Stimulated activated CD8-positive, alpha-beta memory T cell treated with anti-CD3 and anti-CD28 coated beads, Interleukin-15, amount 100 ng/mL, for 24 hours (primary cell): Measurements from ENCODE around the gene ZNF76.

Experiments used
- DNase-seq: peaks from one replicate; pipeline ENCODE4 v3.0.0-alpha.2; 2020; ENCODE audit warnings: low read depth

The ZNF76 gene

DNA sequence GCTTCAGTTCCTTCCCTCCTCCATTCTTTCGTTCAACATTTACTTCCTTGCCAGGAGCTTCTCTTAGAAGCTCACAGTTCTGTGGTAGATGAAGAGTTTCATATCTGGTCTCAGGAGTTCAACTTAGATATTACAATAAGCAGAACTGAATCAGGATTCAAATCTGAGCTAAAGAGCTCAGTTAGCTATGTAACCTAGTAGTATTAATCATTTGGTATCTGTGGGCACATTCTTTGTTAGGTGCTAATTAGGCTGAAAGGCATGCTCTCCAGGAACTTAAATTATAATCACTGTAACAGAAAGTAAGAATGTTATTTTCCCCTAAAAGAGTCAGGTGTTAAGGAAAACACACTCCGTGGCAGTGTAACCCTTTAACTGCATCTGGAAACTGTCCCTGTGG lies 8.4 kb downstream of the ZNF76 start:
- DNase-seq = no peak

DNA sequence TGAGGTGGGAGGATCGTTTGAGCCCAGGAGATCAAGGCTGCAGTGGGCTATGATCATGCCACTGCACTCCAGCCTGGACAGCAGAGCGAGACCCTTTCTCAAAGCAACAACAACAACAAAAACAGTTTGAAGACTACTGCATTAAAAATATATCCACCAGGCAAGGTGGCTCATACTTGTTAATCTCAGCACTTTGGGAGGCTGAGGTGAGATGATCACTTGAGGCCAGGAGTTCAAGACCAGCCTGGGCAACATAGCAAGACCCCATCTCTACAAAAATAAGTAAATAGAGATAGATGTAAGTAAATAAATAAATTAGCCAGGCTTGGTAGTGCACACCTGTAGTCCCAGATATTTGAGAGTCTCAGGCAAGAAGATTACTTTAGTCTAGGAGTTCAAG lies 12.5 kb downstream of the ZNF76 start:
- DNase-seq = no peak

DNA sequence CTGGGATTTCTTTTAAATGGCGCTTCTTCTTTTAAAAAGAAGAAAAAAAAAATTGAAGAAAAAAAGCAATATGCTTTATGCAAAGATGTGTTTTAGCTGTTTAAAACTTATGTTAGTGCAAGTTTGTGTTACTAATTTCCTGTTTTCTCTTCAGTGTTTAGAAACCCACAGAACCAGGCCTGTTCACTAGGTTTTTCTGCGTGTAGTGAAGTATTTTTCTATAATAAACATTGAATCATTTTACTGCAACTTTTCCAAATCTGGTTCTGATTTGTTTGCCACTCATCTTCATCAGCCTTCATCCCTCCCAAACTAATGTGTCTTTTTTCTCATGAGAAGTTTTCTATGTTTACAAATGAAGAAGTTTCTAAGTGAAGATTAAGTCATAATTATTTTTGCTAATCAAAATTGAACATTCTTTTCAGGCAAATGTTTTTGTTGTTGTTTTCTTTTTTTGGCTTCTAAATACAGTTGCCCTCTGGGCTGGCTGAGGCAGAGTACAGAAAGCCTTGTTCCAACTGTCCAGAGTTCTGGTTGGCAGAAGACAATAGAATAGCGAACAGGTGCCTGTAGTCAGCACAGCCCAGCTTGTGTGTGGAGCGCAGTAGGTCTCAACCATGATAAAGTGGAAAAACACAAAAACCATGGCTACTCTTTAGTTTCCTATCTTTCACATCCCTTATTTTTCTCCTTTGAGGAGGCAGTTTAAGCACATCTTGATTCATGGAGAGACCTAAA lies 14.5 kb downstream of the ZNF76 start:
- no peak for DNase-seq

- DNase-seq = no peak
Measured at GRCh38 chr6:35275744-35276260, 16.3 kb downstream of the ZNF76 start.

DNA sequence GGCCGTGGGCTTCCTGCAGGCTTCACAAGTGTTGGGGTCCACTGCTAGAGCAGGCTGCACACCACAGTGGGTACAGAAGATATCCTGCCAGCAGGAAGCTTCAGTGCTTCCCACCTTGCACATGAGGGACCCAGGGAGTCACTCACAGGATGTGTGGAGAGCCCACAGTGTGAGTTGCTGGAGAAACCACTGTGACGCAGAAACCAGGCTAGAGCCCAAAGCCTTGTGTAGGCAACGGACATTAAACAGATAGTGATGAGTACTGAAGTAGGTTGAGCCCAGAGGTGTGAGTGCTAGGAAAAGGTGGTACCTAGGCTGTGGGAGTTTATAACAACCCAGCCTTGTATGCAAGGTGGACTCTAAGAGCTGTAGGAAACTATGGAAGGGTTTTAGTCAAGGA lies 19.2 kb downstream of the ZNF76 start:
- DNase-seq = no peak

DNA sequence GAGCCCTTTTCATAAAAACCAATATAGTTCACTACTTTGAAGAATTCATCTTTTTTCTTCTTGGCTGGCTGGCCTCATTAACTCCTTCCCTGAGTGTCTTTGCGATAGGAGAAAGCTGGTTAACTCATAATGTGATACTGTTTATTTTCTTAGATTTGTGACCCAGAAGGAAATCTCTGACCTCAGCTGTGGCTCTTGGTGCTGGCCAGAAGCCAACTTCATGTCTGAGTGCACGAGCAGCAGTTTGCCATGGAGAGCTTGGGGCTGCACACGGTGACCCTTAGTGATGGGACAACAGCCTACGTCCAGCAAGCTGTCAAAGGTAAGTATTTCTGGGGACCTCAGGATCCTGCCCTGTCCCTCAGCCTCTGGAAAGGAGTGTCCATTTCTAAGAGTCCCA lies 21.4 kb downstream of the ZNF76 start:
- no peak for DNase-seq

- DNase-seq = no peak
Measured at GRCh38 chr6:35282472-35282871, 22.9 kb downstream of the ZNF76 start.

DNA sequence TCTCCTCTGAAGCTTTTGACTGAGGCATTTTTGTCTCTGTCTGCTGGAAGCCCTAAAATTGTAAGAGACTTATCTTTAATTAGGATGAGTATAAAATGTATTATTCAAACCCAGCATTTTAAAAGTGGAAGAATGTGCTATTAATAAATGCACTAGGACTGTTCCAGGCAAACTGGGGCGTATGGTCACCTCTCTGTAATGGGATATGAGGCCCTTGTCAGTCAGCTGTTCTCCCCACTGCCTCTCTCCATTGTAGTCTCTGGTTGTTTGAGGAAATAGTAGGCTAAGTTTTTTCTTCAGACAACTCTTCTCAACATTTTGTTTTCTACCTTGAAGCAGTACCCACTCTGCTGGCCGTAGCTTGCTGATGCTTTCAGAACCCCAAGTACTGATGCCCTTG lies 23.8 kb downstream of the ZNF76 start:
- DNase-seq = no peak

DNA sequence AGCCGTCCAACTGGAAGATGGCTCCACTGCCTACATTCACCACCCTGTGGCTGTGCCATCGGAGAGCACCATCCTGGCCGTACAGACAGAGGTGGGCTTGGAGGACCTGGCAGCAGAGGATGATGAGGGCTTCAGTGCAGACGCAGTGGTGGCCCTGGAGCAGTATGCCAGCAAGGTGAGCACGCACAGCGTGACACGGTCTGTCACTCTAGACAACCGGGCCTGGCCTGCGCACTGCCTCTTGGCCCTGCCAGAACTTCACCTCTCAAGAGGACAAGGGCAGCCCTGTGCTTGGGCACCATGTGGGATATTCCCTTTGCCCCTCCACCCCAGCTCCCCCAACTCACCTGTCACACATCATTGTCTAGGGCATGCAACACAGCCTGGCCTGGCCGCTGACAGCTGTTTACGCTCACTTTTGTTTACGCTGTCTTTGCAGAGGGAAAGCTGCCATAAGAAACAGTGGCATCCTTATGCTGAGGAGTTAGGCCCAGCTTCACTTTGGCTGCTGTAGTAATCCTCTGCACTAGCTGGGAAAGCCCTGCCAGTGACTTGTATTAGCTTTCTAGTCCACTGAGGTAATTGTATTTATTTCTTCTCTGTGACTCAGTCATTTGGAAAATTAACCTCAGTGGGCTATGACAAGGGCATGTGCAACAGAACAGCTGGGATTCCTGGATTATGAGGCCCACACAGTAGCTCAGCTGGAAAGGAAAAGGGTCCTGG lies 28.3 kb downstream of the ZNF76 start:
- no peak for DNase-seq

DNA sequence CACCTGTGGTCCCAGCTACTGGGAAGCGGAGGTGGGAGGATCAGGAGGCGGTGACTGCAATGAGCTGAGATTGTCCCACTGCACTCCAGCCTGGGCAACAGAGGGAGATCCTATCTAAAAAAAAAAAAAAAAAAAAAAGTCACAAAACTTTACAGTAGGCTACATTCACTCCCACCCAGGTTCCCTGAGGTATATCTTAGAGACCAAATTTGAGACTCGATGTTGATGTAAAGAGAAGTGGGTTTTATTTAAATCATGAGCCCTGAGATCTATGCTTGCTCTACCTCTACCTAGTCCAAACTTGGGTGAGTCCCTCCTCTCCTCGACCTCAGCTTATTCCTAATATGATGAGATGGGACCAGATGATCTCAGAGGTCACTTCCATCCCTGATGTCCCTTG lies 29.3 kb downstream of the ZNF76 start:
- no peak for DNase-seq

DNA sequence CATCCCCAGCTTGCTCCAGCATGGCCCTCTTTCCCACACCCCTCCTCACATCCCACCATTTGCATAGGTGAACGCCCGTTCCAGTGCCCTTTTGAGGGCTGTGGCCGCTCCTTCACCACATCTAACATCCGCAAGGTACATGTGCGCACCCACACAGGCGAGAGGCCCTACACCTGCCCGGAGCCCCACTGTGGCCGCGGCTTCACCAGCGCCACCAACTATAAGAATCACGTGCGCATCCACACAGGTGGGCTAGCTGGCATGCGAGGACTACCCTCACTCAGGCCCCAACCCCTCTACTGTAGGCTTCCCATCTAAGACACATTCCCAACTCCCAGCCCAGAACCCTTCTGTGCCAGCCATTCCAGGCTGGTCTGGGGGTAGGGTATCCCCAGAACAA lies 32.0 kb downstream of the ZNF76 start:
- no peak for DNase-seq

DNA sequence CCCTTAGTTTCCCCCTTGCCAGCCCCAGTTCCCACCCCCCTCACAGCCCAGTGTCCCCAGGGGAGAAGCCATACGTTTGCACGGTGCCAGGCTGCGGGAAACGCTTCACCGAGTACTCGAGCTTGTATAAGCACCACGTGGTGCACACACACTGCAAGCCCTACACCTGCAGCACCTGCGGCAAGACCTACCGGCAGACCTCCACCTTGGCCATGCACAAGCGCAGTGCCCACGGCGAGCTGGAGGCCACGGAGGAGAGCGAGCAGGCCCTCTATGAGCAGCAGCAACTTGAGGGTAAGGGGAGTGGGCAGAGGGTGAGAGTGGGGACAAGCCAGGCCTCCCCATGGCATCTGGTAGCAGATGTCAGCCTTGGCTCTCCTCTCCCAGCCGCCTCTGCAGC lies 33.0 kb downstream of the ZNF76 start:
- DNase-seq = no peak

DNA sequence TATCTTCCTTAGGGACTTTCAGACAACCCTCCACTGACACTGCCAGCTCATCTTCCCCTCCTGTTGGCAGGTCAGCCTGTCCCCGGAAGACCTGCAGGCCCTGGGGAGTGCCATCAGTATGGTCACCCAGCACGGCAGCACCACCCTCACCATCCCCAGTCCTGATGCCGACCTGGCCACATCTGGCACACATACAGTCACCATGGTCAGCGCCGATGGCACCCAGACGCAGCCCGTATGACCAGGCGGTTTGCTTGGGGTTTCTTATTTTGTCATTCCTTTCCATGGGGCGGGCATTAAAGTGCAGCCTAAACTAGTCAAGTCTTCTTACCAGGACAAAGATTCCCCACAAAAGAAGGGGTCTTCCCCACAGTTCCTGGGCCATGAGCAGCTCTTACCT lies 34.1 kb downstream of the ZNF76 start:
- no peak for DNase-seq

- DNase-seq = no peak
Measured at GRCh38 chr6:35294308-35294945, 34.9 kb downstream of the ZNF76 start.

GRCh38 chr6:35295036-35295435 lies 35.5 kb downstream of the ZNF76 start:
- DNase-seq = no peak

DNA sequence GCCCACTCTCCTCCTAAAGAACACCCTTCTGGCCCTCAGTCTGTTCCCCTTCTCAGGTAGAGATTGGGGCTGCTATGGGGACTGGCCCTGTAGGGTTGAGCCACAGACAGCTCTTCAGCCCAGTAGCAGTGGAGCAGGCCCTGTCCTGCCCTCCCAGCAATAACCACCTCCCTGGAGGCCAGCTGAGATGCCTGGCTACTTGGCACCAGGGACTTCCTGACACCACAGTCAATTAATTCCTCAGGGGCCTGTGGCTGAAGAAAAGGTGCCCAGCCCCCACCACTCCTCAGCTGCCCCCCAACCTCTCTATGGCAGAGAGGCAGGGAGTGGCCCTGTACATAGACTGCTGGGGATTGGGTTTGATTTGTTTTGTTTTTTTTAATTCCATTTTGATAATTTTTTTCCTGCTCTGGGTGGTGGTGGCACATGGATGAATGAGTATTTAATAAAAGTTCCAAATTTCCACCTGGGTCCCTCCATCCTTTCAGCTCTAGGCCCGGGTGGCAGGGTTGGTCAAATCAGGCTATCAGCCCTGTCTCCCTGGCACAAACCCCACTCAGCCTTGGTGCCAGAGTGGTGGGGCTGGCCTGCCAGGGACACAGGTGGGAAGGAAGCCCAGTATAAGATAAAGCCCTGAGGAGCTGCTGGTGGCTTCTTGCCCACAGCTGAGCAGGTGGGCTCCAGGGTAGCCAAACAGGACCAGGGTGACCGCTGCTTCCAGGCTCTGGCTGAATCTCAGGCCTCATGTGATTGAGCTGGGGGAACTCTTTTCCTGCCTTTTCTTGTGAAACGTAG lies 36.2 kb downstream of the ZNF76 start:
- DNase-seq = no peak

GRCh38 chr6:35296931-35297600 lies 37.5 kb downstream of the ZNF76 start:
- no peak for DNase-seq

- DNase-seq = peak; percentile 58
Measured at GRCh38 chr6:35297601-35298481, 38.3 kb downstream of the ZNF76 start, which contains the start of gene DEF6. TSS of gene DEF6 (plus strand) at chr6:35297818. CDS start at chr6:35297857, 39 bp downstream.

DNA sequence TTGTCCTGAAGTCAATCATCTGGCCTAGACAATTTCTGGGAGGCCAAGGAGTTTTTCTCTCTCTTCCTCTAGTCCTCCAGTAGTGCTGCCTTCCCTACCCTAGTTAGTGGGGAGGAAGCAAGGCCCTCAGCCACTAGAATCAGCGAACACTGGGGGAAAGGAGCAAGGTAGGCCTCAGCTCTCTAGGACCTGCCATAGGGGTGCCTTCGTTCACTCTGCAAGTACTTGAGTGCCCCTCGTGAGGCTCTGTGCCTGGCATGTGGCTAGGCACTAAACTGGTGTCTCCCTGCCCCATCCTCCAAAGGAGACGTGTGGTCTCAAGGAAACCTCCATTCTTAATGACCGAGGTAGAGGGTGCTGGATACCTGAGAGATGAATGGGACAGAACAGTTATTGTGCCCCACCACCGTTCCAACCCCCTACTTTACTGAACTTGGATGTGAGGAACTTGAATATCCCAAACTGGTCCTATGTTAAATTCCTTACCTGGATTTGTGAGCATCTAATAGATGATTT lies 39.1 kb downstream of the ZNF76 start:
- DNase-seq = no peak

DNA sequence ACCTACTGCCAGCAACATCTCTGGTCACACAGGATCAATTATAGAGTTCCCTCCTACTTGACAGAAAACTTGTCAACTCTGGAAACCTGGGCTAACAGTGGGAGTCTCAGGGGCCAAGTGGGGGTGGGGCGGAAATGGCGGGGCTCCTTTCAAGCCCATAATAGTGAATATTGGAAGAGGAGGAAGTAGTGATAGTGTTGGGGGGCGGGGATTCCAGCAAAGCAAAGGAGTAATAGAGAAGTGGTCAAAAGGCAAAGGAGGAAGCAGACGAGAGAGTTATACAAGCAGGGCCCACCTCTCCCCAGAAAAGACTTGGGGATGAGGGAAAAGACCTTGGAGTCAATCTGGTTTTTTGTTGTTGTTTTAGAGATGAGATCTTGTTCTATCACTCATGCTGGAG lies 40.1 kb downstream of the ZNF76 start:
- no peak for DNase-seq
